HG02870 (cell line): ENCODE measurements around the gene MYRF.

Experiments
- ATAC-seq: cut with Tn5 transposase; IDR thresholded peaks from one replicate; pipeline ENCODE4 v1.9.1; 2021; ENCODE audit warnings: mild to moderate bottlenecking, moderate library complexity; ENCODE audit not compliant: unreplicated experiment

The MYRF gene

DNA sequence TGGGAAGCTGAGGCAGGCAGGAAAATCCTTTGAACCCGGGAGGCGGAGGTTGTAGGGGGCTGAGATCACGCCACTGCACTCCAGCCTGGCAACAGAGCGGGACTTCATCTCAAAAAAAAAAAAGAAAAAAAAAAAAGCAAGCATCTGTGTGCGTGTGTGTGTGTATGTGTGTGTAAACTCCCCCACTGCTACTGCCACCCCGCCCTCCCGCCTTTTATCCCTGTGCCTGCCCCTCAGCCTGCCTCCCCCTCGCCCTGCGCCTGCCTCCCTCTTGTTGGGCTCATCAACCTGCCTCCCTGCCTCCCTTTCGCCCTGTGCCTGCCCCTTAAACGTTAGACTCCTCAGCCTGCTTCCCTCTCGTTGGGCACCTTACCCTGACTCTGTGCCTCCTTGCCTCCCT lies 22.0 kb downstream of the MYRF start:
- no peak for ATAC-seq

DNA sequence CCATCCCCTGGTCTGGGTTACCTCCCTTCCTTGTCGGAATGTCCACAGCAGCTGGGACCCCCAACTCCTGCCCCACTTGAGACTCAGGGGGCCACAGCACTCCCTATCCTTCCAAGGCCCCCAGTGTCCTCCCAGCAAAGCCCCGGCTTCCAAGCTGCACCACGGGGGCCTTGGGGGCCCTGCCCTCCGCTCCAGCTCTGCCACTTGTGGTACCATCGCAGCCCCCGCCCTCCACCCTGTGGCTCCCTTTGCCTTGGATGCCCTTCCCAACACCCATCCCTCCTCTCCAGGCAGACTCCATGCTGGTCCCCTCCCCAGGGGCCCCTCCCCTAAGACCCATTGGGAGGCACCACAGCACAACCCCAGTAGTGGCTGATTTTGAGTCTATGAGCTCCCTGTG lies 22.7 kb downstream of the MYRF start:
- no peak for ATAC-seq

GRCh38 chr11:61775606-61776554 lies 23.4 kb downstream of the MYRF start:
- ATAC-seq: no peak

DNA sequence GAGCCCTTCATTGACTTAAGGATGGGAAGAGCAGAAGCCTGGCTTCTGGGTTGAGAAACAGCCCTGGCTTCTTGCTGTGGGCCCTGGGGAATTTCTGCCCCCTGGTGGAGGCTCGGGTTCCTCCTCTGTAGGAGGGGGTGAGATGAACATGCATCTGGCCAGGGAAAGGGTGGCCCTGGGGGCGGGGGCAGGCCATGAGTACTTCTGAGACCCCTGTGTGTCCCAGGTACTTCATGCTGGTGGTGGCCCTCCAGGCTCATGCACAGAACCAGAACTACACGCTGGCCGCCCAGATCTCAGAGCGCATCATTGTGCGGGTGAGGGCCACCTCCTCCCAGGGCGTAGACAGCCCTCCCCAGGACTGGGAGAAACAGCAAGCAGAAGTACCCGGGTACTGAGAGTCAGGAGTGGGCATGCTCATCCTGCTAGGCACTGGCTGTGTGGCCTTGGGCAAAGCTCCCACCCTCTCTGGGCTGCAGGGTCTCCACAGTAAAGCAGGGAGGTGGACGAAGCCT lies 24.2 kb downstream of the MYRF start:
- ATAC-seq: no peak

DNA sequence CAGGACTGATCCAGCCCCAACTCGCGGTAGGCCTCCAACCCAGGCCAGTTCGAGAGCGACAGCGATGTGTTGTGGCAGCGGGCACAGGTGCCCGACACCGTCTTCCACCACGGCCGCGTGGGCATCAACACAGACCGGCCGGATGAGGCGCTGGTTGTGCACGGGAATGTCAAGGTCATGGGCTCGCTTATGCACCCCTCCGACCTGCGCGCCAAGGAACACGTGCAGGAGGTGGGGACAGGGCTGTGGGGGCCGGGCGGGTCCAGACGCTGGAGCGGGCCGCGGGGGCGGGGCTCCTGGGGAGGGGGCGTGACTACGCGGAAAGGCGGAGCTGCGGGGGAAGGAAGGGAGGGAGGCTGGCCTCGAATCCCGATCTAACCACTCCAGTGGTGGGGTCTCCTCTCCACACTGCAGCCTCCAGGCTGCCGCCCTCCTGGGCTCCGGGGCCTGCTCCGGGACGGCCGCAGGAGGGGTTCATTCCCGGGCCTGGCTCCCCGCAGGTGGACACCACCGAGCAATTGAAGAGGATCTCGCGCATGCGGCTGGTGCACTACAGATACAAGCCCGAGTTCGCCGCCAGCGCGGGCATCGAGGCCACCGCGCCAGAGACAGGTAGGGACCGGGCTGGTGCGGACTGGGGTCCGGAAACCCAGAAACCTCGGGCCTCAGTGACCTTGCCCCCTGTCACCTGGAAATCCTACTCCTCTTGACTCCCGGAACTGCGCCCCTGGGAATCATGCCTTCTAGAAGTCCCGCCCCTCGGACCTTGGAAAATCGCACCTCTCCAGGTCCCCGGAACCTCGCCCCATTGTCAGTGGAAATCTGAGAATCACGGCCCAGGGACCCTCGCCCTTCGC lies 25.0 kb downstream of the MYRF start:
- no peak for ATAC-seq

DNA sequence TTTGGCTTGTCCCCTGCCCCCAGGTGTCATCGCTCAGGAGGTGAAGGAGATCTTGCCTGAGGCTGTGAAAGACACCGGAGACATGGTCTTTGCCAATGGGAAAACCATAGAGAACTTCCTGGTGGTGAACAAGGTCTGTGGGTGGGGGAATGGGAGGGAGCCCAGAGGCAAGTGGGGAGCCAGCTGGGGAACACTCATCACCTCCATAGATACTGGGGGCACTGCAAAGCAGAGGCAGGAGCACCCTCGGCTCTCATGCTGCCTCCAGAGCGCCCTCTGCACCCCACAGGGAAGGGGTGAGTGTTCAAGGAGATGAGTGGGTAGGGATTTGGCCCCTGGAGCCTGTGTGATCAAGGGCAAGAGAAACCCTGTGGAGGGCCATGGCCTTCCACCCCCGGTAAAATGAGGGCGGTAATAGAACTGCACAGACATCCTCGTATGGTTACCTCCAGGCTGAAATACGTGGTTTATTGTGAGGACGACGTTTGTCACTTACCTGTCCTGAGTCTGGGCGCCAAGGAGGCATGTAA lies 26.0 kb downstream of the MYRF start:
- no peak for ATAC-seq

GRCh38 chr11:61778920-61779650 lies 26.6 kb downstream of the MYRF start:
- no peak for ATAC-seq

- no peak for ATAC-seq
These were observed 27.5 kb downstream of the MYRF start for GRCh38 chr11:61779666-61780525.

DNA sequence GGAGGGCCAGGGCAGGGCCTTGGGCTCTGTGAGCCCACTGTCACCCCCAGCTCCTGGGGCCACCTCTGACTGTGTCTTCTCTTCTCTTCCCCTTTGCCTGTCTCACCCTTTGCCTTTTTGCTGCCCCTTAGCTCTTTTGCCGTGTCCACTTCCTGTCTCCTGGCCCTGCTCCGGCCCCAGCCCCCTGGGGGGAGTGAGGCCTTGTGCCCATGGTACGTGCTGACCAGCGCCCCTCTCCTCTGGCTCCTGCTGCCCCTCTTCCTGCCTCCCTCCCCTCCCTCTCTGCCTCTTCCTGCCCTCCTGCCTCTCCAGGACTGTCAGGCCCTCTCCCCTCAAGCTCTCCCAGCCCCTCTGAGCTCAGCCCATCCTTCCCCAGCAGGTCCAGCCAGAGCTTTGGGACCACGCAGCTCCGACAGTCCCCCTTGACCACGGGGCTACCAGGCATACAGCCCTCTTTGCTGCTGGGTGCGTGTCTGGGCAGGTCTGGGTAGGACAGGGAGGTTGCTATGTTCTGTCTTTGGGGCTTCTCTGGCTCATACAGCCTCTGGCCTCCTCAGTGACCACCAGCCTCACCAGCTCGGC lies 28.2 kb downstream of the MYRF start:
- ATAC-seq: no peak

DNA sequence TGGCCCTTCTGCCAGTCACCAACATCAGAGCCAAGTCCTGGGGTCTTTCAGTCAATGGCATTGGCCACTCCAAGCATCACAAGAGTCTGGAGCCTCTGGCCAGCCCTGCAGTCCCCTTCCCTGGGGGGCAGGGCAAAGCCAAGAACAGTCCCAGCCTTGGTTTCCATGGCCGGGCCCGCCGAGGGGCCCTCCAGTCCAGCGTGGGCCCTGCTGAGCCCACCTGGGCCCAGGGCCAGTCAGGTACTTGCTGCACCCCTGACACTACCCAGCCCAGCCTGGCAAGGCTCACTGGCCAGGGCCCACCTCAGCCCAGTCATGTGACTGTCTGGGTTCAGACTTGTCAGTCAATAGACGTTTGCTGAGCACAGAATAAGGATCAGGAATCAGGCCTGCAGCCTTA lies 29.1 kb downstream of the MYRF start:
- ATAC-seq: no peak

DNA sequence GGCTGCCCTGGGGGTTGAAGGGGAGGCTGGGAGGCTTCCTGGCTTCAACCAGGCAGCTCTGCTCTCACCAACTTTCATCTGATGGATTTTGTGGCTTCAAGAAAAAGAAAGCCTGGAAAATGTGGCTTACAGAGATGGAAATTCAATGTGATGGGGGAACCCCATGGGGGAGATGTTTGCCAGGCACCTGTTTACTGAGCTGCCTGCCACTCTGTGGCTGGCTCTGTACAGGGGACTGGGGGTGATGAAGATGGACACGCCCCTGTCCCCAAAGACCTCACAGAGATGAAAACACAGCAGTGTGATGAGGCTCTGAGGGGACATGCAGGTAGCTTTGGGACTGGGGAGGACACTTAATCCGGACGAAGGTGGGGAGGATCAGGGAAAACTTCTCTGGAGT lies 29.9 kb downstream of the MYRF start:
- ATAC-seq: no peak

DNA sequence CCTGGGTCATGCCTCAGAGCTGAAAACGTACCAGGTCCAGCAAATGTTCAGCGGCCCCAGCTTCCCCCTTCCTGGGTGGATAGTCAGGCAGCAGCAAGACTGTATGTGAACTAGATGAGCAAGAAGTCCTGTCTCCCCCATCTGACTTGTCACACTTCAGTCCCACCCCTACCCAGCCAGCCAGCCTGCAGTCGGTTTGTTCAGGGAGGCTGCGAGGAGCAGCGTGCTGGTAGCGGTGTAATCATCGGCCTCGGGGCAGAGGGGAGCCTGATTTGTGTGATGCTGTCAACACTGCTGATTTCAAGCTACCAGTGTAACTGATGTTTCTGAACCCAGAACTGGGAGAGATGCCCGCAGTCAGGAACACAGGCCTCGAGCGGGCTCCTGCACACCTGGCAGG lies 30.4 kb downstream of the MYRF start:
- ATAC-seq: no peak

- no peak for ATAC-seq
These were observed 31.5 kb downstream of the MYRF start for GRCh38 chr11:61783717-61784505.

- no peak for ATAC-seq
These were observed 32.0 kb downstream of the MYRF start for GRCh38 chr11:61784506-61784805.

DNA sequence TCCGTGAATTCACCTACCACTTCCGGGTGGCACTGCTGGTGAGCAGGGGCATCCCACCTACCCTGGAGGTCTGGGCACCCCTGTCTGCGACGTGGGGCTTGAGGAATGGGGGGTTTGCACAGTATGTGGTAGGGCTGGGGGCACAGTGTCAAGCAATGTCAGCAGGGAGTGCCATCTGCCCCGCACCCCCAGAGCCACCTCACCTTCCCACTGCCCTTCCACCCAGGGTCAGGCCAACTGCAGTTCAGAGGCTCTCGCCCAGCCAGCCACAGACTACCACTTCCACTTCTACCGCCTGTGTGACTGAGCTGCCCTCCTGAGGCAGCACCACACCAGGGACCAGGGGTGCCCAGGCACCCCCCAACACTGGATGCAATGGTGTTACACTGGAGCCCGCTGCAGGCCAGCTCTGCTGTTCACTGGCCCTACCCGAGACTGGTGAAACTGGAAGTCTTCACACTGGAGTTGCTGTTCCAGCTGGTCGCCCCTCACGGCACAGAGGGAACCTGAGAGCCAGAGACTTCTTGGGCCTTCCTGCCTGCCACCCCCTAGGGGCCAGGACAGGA lies 33.5 kb downstream of the MYRF start:
- no peak for ATAC-seq

GRCh38 chr11:61787928-61788491 lies 35.6 kb downstream of the MYRF start:
- no peak for ATAC-seq

GRCh38 chr11:61791737-61792309 lies 39.4 kb downstream of the MYRF start:
- ATAC-seq: no peak
